Stimulated activated CD4-positive, alpha-beta T cell treated with anti-CD3 and anti-CD28 coated beads, Interleukin-1b, Interleukin-23, amount 100 ng/mL, for 24 hours (primary cell): ENCODE measurements around the gene B3GNT9.

Source experiments
- DNase-seq, 4 experiments: peaks; one replicate each; pipeline ENCODE4 v3.0.0-alpha.2; 2020; ENCODE audit warnings: low read depth in 4 of 4, low spot score in 1 of 4

The B3GNT9 gene, protein sequence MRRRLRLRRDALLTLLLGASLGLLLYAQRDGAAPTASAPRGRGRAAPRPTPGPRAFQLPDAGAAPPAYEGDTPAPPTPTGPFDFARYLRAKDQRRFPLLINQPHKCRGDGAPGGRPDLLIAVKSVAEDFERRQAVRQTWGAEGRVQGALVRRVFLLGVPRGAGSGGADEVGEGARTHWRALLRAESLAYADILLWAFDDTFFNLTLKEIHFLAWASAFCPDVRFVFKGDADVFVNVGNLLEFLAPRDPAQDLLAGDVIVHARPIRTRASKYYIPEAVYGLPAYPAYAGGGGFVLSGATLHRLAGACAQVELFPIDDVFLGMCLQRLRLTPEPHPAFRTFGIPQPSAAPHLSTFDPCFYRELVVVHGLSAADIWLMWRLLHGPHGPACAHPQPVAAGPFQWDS

GRCh38 chr16:67150833-67151396, at the start of gene B3GNT9:
TSS of gene B3GNT9 (minus strand) at chr16:67150998. CDS start at chr16:67150485, 513 bp downstream.
- DNase-seq: no peak

DNA sequence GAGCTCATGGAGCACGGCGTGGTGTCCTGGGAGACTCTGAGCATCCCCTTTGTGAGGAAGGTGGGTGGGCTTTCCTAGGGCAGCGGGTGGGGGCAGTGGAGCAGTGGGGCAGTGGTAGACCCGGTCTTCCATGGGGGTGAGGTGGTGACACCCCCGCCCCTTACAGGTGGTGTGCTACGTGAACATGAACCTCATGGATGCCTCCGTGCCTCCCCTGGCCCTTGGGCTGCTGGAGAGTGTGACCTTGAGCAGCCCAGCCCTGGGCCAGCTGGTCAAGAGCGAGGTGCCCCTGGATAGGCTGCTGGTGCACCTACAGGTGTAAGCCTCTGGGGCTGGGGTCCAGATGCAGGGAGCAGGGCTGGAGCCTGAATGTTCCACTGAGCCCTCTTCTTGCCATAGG, 49.7 kb upstream of the B3GNT9 start:
- DNase-seq: no peak

- no peak for DNase-seq
Measured at GRCh38 chr16:67199808-67200198, 49.0 kb upstream of the B3GNT9 start.

DNA sequence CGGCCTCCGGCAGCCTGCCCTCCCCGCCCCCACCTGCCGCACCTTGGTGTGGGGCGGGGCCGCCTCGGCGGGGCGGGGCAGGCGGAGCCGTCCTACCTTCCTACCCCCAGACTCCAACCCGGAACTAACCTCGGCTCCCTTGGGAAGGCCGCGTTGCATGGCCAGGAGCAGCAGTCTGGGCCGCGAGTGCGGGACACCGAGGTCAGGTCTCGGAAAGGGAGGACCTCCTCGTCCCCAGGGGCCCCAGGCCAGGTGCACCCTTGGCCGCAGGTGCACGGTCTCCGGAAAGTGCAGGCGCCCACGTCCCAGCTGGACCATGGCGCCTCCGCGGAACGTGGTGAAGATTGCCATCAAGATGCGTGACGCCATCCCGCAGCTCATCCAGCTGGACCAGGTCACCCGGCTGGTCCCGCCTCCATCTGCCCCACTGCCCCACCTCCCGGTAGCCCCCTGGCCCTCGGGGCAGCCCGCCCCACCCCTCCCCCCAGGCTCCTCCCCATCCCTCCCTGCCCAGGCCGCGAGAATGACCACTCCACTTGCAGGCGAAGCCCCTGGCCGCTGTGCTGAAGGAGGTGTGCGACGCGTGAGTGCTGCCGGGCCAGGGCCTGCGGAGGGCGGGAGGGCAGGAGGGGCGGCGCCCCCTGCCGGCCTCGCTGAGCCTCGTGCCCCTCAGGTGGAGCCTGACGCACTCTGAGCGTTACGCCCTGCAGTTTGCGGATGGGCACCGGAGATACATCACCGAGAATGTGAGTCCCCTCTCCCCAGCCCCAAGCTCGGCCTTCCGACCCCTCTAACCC, 48.4 kb upstream of the B3GNT9 start, which contains the start of gene ELMO3:
Gene ELMO3, plus strand, starts transcription at position 121 of the 797 bp plus-strand sequence. Its CDS starts 196 bp downstream, at position 317.
- no peak for DNase-seq

DNA sequence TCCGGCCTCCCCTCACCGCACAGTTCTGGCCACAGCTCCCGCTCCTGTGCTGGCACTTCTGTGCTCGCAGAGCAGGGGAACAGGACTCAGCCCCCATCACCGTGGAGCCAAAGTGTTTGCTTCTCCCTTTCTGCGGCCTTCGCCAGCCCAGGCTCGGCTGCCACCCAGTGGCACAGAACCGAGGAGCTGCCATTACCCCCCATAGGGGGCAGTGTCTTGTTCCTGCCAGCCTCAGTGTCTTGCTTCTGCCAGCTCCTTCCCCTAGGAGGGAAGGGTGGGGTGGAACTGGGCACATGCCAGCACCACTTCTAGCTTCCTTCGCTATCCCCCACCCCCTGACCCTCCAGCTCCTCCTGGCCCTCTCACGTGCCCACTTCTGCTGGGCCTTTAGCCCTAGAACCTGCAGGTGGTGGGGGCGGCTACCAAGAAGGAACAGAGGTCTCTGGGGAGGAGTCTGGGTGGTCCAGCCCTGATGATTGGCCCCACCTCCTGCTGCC, 47.5 kb upstream of the B3GNT9 start:
- DNase-seq: no peak

DNA sequence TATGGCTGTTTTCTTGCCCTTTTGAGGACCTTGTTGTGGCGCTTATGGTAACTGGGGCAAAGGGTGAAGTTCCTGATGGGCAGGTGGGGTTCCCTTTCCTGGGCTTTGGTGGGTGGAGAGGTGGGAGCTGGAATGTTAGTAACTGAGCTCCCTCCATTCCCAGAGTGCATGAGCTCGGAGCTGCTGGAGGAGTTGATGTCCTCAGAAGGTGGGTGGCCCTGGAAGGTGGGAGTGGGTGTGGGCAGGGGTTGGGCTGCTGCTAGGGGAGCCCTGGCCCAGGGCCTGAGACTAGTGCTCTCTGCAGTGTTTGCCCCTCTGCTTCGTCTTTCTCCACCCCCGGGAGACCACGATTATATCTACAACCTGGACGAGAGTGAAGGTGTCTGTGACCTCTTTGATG, 46.9 kb upstream of the B3GNT9 start:
- DNase-seq: no peak

- DNase-seq: no peak
Measured at GRCh38 chr16:67196881-67197280, 46.1 kb upstream of the B3GNT9 start.

- no peak for DNase-seq
Measured at GRCh38 chr16:67195676-67196075, 44.9 kb upstream of the B3GNT9 start.

DNA sequence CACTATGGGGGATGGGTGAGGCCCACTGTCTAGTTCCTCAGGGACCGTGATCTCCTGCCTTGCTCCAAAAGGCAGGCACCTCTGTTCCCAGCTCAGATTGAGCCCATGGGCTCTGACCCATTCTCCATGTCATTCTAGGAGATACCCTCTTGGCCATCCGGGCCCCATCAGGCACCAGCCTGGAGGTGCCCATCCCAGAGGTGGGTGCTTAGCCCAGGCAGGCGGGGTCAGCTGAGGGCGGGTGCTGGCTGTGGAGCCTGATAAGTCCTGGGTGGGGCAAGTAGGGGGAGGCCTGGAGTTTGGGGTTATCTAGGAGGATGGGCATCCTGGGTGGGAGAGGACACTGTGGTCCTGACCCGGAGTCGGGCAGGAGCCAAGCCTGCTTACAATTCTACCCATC, 43.5 kb upstream of the B3GNT9 start:
- no peak for DNase-seq

- DNase-seq: no peak
Measured at GRCh38 chr16:67193536-67193935, 42.7 kb upstream of the B3GNT9 start.

- DNase-seq: no peak
Measured at GRCh38 chr16:67192781-67193361, 42.1 kb upstream of the B3GNT9 start.

DNA sequence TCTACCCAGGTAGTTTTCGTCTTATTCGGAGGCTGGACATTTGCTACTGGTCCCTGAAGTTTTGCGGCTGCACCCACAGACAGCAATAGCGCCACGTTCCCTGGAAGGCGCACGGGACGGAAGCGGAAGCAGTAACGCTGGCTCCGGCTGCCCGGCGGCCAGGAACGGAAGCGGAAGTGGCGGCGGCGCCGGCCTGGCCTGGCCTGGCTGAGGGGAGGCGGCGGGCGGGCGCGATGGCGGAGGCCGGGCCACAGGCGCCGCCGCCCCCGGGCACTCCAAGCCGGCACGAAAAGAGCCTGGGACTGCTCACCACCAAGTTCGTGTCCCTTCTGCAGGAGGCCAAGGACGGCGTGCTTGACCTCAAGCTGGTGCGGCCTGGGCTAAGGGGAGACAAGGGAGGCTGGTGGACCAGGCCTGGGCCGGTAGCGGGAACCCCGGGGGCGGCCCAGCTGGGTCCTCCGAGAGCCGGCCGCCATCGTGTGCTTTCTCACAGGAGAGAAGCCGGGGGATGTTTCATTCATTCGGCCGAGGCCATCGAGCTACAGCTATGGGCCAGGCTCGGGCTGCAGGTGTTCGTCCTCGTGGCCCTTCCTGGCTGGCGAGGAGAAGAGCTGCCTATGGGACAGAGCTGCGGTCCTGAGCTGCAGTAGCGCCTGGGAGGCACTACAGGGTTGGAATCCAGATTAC, 41.3 kb upstream of the B3GNT9 start, which contains the start of gene E2F4:
Gene E2F4, plus strand, starts transcription at position 161 of the 687 bp plus-strand sequence. Its CDS starts 73 bp downstream, at position 234.
- DNase-seq: peak; percentile 63 to 86 (median 74)

GRCh38 chr16:67191411-67191994, 40.7 kb upstream of the B3GNT9 start:
- no peak for DNase-seq

- DNase-seq: no peak
Measured at GRCh38 chr16:67190448-67191399, 39.9 kb upstream of the B3GNT9 start.

DNA sequence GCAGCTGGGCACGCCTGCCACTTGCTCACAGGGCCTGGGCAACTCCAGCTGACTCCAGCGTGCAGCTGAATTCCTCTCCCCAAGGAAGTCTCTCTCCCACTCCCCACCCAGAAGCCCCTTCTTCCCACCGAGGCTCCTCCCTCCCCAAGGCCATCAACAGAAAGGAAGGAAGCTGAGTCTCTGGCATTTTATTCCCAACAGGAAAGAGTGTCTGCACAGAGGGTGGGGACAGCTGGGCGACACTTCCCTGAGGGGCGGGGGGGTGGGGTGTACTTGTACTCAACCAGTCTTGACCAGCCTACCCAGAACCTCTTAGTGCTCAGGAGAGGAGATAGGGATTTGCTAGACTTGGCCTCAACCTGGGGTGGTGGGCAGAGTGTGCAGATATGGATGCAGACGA, 39.2 kb upstream of the B3GNT9 start, which contains the start of gene EXOC3L1:
Gene EXOC3L1, minus strand, starts transcription at position 96 of the 400 bp plus-strand sequence. CDS start 460 bp downstream, outside the sequence.
- no peak for DNase-seq

GRCh38 chr16:67188798-67189197, 38.0 kb upstream of the B3GNT9 start:
- DNase-seq: no peak

DNA sequence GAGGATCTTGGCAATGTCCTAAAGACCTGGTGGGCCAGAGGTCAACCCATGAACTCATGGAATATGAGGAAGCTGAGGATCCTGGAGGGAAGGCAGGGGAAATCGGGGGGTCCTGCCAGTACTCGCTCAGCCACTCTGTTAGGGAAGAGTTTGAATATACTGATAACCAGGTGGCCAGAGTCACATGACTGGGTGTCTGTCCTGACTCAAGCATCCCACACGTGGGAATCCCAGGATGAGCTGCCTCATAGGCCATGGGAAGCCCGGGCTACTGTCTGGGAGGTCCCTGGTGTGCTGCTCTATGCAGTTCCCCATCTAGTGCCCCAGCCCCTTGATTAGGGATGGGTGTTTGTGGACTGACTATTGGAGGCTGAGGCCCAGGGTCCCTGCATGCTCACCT, 37.5 kb upstream of the B3GNT9 start:
- no peak for DNase-seq

- no peak for DNase-seq
Measured at GRCh38 chr16:67187175-67187890, 36.5 kb upstream of the B3GNT9 start.
